22Rv1 (cell line): ENCODE data around the gene UGT2B15.
"Not testable (repeated sequence)": the region's sequence is repeated elsewhere in the genome, so short reads cannot be mapped to it uniquely, and the experiment has no call there.

Experiments used
- ZFX ChIP-seq: fragments of 450-650 bp; IDR thresholded peaks from 2 replicates; pipeline ENCODE4 v1.6.1; 2017; ENCODE audit warnings: antibody characterized with exemption, borderline replicate concordance
- TF ChIP-seq, protein P1 (sequence below): fragments of 450-650 bp; IDR thresholded peaks from 2 replicates; pipeline ENCODE4 v1.5.1; 2017; ENCODE audit warnings: mild to moderate bottlenecking

DNA sequence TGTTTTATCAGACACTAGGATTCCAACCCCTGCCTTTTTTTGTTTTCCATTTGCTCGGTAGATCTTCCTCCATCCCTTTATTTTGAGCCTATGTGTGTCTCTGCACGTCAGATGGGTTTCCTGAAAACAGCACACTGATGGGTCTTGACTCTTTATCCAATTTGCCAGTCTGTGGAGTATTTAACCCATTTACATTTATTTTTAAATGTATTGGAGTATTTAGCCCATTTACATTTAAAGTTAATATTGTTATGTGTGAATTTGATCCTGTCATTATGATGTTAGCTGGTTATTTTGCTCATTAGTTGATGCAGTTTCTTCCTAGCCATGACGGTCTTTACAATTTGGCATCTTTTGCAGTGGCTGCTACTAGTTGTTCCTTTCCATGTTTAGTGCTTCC is 10.8 kb upstream of the UGT2B15 start:
- TF ChIP-seq, protein P1, sequence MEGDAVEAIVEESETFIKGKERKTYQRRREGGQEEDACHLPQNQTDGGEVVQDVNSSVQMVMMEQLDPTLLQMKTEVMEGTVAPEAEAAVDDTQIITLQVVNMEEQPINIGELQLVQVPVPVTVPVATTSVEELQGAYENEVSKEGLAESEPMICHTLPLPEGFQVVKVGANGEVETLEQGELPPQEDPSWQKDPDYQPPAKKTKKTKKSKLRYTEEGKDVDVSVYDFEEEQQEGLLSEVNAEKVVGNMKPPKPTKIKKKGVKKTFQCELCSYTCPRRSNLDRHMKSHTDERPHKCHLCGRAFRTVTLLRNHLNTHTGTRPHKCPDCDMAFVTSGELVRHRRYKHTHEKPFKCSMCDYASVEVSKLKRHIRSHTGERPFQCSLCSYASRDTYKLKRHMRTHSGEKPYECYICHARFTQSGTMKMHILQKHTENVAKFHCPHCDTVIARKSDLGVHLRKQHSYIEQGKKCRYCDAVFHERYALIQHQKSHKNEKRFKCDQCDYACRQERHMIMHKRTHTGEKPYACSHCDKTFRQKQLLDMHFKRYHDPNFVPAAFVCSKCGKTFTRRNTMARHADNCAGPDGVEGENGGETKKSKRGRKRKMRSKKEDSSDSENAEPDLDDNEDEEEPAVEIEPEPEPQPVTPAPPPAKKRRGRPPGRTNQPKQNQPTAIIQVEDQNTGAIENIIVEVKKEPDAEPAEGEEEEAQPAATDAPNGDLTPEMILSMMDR = not testable (repeated sequence)
- not testable (repeated sequence) for TF ChIP-seq ZFX
